Effector memory CD4-positive, alpha-beta T cell (primary cell): ENCODE measurements around the gene MORF4L2.
"Not testable (repeated sequence)": the region's sequence is repeated elsewhere in the genome, so short reads cannot be mapped to it uniquely, and the experiment has no call there.

ENCODE experiments used
- DNase-seq, 3 donors: peaks; one replicate each; pipeline ENCODE4 v3.0.0-alpha.2; 2020
- H3K27ac ChIP-seq: 2 replicates; pipeline ENCODE4 v1.7.0; 2013; ENCODE audit warnings: mild to moderate bottlenecking, low read length, moderate library complexity; ENCODE audit not compliant: insufficient read depth, poor library complexity, severe bottlenecking
- H3K27me3 ChIP-seq: replicated peaks from 2 replicates; pipeline ENCODE4 v1.7.0; 2013; ENCODE audit warnings: mild to moderate bottlenecking, low read length; ENCODE audit not compliant: insufficient read depth, control insufficient read depth, poor library complexity, severe bottlenecking
- H3K36me3 ChIP-seq: 2 replicates; pipeline ENCODE4 v1.7.0; 2013; ENCODE audit warnings: mild to moderate bottlenecking, low read length, moderate library complexity; ENCODE audit not compliant: control insufficient read depth, insufficient read depth
- H3K4me1 ChIP-seq: 2 replicates; pipeline ENCODE4 v1.7.0; 2013; ENCODE audit warnings: low read length, mild to moderate bottlenecking; ENCODE audit not compliant: control insufficient read depth, insufficient read depth, poor library complexity, severe bottlenecking
- H3K4me3 ChIP-seq: 2 replicates; pipeline ENCODE4 v1.7.0; 2013; ENCODE audit warnings: low read length, low read depth, mild to moderate bottlenecking; ENCODE audit not compliant: insufficient read depth, poor library complexity, severe bottlenecking
- H3K9me3 ChIP-seq: 2 replicates; pipeline ENCODE4 v1.7.0; 2013; ENCODE audit warnings: mild to moderate bottlenecking, low read length, moderate library complexity; ENCODE audit not compliant: control insufficient read depth

MORF4L2 gene

GRCh38 chrX:103685396-103685795 is 1.1 kb downstream of the MORF4L2 start:
- Histone ChIP-seq H3K36me3 (peaks cover 14% of the 10 kb centered on the region), H3K27me3 (no peaks in the 10 kb centered on the region), H3K27ac (peak overlapping the region; percentile 91), H3K4me3 (peak overlapping the region; percentile 68), H3K9me3 (no peaks in the 10 kb centered on the region), H3K4me1 (no peaks in the 10 kb centered on the region)
- no peak for DNase-seq

- no peak overlapping the region for H3K27ac ChIP-seq
- H3K4me1 ChIP-seq, result no peaks in the 10 kb centered on the region
- no peak overlapping the region for H3K4me3 ChIP-seq
- DNase-seq, result no peak
- no peaks in the 10 kb centered on the region for H3K9me3 ChIP-seq
- H3K27me3 ChIP-seq, result no peaks in the 10 kb centered on the region
- H3K36me3 ChIP-seq, result peaks cover 21% of the 10 kb centered on the region
Measured at GRCh38 chrX:103681443-103681842, 5.1 kb downstream of the MORF4L2 start.

GRCh38 chrX:103678199-103678993 is 8.1 kb downstream of the MORF4L2 start:
- H3K27me3 ChIP-seq, result no peaks in the 10 kb centered on the region
- H3K9me3 ChIP-seq, result no peaks in the 10 kb centered on the region
- DNase-seq, result no peak
- H3K36me3 ChIP-seq, result peaks cover 11% of the 10 kb centered on the region
- H3K4me1 ChIP-seq, result no peaks in the 10 kb centered on the region
- H3K4me3 ChIP-seq, result no peak overlapping the region
- no peak overlapping the region for H3K27ac ChIP-seq

GRCh38 chrX:103674531-103675454 is 11.7 kb downstream of the MORF4L2 start:
- no peak overlapping the region for H3K27ac ChIP-seq
- H3K36me3 ChIP-seq, result peaks cover 11% of the 10 kb centered on the region
- no peak for DNase-seq
- H3K9me3 ChIP-seq, result no peaks in the 10 kb centered on the region
- H3K27me3 ChIP-seq, result no peaks in the 10 kb centered on the region
- no peak overlapping the region for H3K4me3 ChIP-seq
- no peaks in the 10 kb centered on the region for H3K4me1 ChIP-seq

- peaks cover under 1% of the 10 kb centered on the region for H3K36me3 ChIP-seq
- DNase-seq, result no peak
Measured at GRCh38 chrX:103669745-103670144, 16.8 kb downstream of the MORF4L2 start.

DNA sequence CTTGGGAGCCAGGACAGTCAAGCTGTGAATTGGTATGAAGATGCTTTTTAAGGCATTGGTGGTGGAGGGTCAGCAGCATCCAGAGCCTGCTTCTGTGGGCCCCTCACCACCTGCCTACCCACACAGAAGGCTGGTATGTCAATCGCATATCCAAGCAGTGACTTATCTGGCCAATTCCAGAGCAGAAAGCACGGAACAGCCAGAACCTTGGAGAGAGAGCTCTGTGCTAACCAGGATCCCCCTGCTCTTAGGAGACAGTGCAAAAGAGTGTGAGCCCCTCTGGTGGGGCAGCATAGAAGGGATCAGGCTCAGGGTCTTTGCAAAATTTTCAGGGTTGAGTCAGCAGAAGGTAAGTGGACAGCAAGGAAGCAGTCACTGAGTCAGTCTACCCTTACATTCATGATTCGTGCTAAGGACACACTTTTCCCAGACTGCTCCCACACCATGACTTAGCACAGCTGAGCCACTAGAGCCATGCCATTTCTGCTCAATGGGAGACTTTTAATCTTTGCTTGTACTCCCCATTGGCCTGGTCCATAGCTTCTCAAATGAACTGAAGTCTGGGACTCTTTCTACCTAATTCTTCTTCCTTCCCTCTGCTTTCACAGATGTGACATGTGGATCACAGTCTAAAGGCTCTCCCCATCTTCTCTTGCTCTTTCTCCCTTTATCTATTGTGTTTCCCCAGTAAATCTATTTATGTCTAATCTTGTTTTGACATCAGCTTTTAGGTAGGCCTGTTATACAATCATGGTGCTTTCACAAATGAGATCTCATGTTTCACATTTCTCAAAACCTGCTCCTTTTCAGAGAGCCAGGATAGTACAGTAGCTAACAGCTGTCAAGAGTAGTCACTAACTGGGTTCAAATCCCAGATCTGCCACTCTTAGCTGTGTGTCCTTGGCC is 20.0 kb downstream of the MORF4L2 start:
- H3K27me3 ChIP-seq, result peaks cover 3% of the 10 kb centered on the region
- H3K27ac ChIP-seq, result no peak overlapping the region
- H3K4me3 ChIP-seq, result no peak overlapping the region
- H3K4me1 ChIP-seq, result no peaks in the 10 kb centered on the region
- no peaks in the 10 kb centered on the region for H3K36me3 ChIP-seq
- no peak for DNase-seq
- H3K9me3 ChIP-seq, result no peaks in the 10 kb centered on the region

More at GRCh38 chrX:103669745-103670144, 16.8 kb downstream of the MORF4L2 start:
- Histone ChIP-seq H3K27ac (no peak overlapping the region), H3K9me3 (no peaks in the 10 kb centered on the region), H3K4me1 (no peaks in the 10 kb centered on the region), H3K4me3 (no peak overlapping the region), H3K27me3 (no peaks in the 10 kb centered on the region)

DNA sequence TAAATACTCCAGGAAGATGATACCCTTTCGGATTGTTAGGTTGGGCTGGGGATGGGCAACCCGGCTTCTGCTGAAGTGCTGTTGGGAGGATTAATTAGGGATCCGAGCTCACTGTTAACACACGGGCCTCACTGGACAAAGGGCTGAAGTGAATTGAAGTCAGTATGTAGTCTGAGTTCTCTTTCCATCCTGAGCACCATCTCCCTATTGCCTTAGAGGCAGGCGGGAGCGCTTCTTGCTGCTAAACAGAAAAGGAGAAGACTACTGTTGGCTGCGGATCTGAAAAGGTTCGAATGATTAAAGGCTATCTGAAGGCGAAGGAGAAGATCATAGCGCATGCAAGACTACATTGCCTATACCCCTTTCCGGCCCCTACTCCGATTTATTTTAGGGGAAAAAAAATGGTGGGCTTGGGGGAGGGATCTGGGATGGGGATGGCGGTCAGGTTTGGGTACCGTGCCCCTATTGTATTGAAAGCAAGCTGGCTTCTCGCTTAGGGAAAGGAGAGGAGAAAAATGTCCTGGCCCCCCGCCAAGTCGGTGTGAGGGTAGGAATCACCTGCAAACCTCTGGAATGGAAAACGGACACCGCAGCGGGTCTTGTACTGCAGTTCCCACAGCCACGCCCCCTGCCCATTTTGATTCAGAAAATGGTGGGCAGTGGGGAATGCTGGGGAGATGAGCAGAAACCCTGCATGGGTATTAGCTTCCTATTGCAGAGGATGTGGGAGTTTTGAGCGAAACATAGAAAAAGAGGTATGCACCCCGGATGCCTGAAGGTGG is 22.3 kb downstream of the MORF4L2 start:
- Histone ChIP-seq H3K9me3 (no peaks in the 10 kb centered on the region), H3K4me1 (no peaks in the 10 kb centered on the region), H3K27ac (no peak overlapping the region), H3K36me3 (no peaks in the 10 kb centered on the region), H3K27me3 (peaks cover 3% of the 10 kb centered on the region), H3K4me3 (no peak overlapping the region)
- DNase-seq, result no peak

DNA sequence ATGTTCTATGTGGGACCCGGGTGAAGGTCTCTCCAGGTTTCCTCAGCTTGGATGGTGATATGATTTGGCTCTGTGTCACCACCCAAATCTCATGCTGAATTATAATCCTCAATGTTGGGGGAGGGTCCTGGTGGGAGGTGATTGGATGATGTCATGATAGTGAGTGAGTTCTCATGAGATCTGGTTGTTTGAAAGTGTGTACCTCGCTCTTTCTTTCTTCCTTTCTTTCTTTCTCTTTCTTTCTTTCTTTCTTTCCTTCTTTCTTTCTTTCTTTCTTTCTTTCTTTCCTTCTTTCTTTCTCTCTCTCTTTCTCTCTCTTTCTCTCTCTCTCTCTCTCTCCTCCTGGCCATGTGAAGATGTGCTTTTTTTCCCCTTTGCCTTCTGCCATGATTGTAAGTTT is 27.0 kb downstream of the MORF4L2 start:
- H3K4me3 ChIP-seq, H3K9me3 ChIP-seq, H3K4me1 ChIP-seq, DNase-seq, H3K27me3 ChIP-seq, H3K36me3 ChIP-seq, H3K27ac ChIP-seq: not testable (repeated sequence)
